Kidney glomerular epithelial cell (primary cell): ENCODE results near the gene CHPF.
A peak's percentile ranks its signal among the peaks of the same experiment; 100 is the strongest.

Source experiments
- DNase-seq: peaks from one replicate; lab custom pipeline; 2025; lab: John Stamatoyannopoulos, UW

CHPF gene

DNA sequence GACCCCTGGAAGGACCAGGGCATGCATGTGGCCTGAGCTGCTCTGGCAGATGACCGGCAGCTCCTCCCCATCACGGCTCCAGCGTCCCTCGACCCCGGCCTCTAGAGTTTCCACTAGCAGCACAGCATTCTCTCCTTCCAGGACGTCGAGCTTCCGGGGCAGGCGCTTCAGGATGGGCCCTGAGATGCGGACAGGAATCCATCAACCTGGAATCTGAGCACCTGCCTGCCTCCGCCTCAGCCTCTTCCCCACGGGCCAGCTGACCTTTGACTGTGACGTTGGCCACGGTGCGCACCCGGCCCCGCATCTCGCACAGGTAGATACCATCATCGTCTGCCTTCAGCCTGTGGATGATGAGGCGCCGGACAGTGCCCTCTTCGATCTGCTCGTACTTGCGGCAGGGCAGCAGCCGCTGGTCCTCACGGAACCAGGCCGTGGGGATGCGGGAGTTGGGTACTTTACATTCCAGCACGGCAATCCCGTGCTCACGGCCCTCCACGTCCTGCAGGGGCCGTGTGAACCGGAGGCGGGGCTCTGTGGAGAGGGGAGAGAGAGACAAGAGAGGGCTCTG lies 24.3 kb upstream of the CHPF start:
- no peak for DNase-seq

DNA sequence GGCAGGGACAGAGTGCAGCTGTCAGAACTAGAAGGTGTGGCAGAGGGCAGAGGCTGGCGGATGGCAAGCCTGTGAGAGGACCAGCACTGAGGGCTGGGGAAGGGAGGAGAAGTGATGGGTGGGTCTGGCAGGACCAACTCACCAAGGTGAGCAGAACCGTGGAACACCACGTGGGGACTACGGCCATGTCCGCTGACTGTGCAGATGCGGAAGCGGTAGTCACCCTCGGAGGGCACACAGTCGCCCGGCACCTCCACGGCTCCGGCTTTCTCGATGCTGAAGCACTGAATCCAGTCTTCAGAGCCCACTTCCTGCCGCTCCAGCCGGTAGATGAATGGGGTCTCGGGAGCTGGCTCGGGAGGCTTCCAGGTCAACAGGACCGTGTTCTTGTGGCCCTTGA lies 23.5 kb upstream of the CHPF start:
- no peak for DNase-seq

DNA sequence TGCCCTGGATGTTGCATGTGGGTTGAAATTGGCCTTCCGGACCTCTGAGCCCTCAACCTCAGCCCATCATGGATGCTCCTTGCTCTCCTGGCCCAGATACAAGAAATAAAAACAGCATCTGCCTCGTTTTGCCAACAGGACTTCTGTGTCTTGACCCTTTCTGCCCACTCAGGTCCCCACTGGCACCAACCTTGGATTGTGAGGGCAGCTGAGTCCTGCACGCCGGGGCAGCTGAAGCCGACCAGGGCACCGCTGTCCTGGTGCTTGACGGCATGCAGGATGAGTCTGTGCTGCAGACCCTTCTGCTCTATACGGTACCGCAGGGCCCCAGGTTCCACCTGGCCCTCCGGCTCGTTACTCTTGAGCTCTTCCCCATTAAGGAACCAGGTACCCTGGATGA lies 23.0 kb upstream of the CHPF start:
- DNase-seq = no peak

DNA sequence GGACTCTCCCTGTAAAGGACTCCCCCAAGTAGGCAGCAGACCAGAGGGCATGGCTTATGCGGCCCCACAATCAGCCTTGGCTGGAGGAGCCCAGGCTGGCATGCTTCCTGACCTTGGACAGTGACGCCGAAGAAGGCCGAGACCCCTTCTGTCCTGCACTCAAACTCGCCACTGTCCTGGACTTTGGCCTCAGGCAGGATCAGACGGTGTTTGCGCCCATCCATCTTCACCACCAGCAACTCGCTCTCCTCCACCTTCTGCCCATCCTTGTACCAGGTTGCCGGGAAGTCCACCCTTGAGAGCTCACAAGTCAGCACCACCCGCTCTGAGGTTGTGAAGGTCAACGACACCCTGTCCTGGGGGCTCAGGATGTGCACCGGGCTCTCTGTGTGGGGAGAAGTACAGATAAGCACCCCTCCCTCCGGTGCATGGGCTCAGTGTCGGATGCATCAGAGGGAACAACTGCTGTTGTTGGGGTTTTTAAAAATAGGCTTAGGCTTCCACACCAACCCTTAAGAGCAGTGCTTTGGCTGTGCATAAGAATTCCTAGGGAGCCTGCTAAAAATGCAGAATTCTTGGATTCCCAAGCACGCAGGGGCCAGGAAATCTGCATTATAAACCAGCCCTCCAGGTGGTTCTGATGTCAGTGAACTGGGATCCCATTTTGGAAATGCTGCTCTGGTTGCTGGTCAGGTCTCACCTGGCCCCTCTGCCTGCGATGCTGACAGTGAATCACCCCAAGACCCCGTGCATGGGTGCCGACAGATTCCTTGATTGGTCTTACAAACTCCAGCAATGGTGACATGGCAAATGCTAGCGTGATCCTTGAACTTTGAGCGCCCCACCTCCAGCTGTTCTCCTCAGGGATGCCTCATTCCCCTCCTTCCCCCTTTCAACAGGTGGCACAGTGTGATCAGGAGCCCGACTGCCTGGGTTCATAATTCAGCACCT lies 21.8 kb upstream of the CHPF start:
- DNase-seq = no peak

DNA sequence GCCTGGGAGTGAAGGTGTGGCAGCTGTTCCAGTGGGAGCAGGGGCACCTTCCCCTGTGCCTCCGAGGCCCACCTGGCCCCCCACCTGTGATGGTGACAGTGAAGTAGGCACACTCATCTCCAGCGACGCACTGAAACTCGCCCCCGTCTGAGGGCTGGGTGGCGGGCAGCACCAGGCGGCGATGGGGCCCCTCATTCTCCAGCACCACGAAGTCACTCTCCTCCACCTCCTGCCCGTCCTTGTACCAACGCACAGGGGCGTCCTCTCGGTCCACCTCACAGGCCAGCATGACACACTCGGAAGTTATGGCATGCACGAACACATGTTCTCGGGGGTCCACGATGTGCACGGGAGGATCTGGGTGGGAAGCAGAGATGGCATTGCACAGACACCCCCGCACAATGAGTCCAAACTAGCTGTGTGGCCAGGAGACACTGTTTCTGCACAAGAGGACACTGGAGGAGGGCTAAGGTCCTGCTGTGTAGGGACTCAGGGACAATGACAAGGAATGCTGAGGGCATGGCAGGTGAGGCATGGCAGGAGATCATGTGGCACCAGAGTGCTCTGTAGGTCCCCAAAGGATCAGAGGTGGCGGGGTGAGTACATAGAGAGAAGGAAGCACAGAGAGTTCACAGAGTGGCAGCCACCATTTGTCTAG lies 19.8 kb upstream of the CHPF start:
- no peak for DNase-seq

DNA sequence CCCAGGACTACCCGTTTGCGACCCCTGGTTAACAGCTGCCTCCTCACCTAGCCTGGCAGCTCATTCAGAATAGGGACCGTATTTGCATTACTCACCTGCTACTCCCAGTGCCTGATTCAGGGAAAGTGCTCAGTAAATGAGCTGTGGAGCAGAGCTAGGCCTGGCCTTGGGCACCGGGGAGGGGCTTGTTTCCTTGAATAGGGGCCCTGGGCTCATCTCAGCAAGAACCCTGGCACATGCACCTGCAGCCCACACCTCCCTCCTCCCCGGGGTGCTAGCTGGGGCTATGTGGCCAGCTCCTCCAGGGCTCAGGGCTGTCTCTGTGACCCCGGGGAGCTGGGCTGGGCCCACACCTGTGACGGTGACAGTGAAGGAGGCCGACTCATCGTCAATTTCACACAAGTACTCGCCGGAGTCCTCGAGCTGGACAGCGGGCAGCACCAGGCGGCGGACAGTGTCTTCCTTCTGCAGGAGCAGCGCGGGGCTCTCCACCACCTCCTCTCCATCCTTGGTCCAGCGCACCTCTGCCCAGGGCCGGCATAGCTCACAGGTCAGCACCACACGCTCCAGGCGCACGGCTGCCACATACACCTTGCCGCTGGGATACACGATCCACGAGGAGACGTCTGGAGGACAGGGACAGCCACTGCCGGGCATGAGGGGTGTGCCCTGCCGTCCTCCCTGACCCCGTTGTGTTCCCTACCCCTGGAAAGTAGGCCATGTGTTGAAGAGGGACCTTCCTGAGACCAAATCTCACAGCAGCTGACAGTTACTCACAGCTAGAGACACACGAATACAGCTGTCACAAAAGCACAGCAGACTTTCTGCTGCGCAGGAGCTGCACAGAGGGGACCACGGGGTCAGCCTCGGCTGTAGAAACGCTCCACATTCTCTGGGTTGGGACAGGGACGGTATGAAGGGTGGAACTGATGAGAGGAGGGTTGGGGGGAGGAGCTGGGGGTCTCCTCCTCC lies 18.7 kb upstream of the CHPF start:
- no peak for DNase-seq

DNA sequence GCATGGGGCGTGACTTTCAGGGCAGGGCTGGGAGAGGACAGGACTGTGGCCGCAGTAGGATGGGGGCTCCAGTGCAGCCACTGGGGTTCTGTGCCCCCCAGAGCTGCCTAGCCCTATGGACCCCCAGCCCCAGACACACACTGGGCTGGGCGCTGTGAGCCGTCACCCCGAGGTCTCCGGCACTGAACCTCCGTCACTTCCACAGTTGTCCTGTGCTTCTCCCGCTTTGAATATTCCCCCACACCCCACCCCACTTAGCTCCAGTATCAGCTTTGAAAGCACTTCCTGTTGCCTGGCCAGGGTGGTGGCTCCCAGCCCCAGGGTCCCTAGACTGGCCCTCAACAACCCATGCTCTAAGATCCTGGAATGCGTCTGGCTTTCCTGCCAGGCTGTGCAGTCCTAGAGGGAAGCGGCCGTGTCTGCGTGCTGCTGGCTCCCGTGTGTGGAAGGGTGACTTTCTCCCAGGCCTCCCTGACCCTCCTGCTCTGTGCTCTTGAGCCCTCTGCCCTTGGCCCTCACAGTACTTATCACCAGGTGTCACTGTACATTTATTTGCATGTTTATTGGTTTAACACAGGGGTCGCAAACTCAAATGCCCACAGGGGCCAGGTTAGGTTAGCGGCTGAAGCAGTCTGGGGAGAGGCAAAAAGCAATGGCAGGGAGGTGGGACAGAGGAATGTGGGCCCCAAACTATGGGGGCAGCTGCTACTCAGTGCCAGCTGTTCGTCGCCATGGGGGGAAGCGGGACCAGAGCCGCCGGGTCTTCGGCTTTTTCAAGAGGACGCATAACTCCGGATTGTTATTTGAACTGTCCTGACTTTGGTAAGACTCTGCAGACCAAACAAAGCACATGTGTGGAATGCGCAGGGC lies 17.8 kb upstream of the CHPF start:
- DNase-seq = no peak

DNA sequence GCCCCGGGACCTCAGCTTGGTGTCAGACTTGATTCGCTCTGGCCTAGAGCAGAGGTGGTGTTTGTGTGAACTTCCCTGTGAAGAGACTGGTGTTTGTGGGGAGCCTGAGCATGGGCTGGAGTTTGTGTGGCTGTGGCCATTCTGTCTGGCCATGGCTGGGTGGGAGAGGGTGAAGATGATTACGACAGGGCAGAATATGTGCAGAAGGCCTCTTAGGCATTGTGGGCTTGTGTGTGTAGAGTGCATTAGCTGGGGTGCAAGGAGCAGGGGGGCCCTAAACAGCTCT lies 17.2 kb upstream of the CHPF start:
- DNase-seq = no peak

DNA sequence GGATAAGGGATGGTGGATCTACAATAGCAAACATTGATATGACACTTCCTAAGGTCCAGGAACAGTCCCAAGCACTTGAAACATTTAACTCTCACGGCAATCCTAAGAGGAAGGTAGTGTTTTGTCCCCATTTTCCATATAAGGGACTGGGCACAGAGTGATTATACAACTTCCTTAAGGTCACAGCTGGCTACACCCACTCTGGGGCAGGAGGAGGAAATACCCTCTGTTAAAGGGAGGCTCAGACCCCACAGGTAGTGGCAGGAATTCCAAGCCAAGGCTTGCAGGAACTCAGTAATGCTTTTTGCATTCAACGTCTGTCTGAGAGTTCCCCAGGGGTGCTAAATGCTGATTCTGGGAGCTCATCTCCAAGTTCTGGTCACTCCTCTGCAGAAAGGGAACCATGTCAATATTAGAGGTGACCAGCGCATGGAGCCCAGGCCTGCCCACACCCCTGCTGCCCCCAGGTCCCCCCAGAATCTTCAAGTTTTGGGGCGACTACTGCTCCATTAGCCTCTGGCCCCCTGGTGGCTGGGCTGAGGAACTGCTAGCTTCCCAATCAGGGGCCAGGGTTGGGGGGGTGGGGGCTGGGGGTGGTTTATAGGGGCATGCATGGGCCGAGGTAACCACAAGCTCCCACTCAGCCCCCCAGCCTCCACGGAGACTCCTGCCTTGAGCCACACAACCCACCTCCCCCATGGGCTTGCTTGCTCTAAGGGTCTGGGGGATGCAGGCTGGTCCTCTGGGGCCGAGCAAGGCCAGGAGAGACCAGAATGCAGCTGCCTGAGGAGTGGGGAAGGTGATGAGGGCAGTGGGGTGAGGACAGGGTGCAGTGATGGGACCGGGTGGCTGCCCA lies 16.7 kb upstream of the CHPF start:
- DNase-seq = no peak

DNA sequence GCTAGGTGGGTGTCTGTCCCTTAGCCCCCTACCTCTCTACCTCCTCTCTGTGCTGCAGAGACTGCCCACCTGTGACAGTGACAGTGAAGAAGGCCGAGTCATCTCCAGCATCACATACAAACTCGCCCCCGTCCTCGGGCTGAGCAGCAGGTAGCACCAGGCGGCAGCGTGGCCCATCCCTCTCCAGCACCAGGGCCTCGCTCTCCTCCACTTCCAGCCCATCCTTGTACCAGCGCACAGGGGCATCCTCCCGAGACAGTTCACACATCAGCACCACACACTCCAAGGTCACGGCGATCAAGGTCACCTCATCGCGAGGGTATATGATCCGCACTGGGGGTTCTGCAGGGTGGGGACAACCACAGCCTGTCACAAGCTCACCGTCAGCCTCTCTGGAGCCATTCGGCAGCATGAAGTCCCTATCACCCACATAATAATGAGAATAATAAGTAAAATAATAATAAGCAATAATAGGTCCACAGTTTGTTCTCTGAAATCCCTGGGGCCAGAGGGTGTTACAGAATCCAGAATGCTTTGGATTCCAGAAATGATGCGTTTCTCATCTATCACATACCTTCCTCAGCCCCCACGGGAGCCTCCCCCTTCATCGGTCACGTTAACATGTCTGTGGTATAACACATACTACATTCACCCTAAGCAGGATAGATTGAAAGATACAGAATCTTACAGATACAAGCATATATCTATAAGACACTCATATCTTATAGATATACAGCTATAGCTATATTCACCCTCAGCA lies 15.7 kb upstream of the CHPF start:
- DNase-seq = peak; percentile 5

DNA sequence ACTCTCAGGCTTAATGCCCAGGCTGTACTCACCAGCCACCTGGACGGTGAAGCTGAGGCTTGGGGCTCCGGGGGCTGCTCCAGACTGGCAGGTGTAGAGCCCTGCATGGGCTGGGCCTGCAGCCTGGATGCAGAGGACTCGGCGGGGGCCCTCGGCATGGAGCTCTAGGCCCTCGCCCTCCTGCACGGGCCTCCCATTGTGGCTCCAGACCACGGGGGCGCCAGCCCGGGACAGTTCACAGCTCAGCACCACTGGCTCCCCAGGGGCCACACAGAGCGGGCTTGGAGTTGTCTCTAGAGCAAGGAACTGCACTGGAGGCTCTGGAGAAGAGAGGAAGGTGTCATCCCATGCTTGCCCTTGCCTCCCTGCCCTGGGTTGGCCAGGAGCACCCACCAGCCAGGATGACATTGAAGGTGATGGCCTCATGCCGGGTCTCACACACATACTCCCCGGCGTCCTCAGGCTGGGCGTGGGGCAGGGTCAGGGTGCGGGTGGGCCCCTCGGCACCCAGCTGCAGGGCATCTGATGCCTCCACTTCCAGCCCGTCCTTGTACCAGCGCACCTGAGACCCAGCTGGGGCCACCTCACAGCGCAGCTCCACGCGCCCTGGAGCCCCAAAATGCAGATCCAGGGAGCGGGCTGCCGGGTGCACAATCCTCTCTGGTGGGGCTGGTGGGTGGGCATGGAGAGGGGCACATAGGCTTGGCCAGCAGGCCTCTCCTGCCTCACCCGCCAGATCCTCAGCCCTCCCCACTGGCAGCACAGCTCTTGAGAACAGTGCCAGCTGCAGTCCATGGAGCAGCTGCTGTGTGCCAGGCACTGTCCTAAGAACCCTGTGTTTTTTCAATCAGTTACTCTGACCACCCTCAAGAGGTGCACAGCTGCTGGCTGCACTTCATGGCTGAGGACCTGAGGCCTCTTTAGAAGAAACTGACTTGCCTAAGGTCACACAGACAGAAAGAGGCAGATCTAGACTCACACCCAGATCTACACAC lies 14.5 kb upstream of the CHPF start:
- no peak for DNase-seq

DNA sequence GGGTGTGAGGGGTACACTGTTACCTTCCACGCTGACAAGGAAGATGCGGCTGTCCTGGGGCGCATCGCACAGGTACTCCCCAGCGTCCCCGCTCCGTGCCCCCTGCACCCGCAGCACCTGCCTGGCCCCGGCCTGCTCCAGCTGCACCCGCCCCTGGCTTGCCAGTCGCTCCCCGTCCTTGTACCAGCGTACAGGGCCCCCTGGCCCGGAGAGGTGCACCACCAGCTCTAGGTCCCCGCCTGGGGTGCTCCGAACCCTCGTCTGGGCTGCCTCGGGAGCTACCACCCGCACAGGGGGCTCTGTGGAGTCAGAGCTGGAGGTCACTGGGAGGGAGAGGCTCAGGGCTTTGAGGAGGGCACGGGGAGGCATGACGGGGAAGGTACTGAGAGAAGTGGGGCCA lies 13.7 kb upstream of the CHPF start:
- DNase-seq = no peak

DNA sequence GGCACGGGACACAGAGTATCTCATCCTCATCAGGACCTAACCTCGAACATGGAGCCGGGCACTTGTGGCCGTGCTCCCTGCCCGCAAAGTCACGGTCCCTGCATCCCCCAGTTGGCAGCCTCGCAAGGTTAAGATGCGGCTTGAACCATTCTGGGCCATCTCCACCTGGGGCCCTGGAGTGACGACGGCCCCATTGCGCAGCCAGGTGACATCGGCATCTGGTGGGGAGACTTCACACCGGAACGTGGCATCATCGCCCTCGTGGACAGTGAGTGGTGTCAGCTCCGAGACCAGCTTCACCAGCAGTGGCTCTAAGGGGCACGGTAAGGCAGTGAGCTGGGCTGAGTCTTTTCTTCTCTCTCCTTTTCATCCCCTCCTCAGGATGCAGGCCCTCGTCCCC lies 12.8 kb upstream of the CHPF start:
- DNase-seq = no peak

DNA sequence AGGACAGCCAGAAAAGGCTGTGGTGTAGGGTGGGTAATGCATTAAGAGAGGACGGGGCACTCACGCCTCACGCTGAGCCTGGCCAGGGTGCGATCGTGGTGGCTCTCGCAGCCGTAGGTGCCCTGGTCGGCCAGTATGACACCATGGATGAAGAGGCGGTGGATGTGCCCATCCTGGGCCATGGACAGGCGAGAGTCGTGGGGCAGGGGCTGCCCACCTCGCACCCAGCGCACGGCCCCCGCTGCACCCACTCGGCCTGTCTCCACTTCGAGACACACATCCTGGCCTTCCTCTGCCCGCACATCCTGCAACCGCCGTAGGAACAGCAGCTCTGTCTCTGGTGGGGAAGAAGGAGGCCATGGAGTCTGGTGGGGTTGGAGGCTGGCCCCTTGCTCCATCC lies 12.3 kb upstream of the CHPF start:
- DNase-seq = no peak

DNA sequence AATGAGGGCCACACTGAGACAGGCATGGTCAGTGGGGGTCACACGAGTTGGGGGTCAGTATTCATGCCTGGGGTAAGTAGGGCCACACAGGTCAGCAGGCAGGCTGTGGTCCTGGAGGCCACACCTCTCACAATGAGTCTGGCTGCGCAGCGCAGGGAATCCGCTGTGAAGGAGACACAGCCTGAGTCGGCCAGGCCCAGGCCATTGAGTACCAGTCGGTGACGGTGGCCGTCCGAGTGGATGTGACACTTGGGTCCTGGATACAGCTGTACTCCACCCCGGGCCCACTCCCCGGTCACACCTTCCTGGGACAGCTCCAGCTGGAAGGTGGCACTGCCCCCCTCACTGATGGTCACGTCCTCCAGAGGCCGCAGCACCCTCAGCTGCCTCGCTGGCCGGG lies 10.7 kb upstream of the CHPF start:
- DNase-seq = no peak

DNA sequence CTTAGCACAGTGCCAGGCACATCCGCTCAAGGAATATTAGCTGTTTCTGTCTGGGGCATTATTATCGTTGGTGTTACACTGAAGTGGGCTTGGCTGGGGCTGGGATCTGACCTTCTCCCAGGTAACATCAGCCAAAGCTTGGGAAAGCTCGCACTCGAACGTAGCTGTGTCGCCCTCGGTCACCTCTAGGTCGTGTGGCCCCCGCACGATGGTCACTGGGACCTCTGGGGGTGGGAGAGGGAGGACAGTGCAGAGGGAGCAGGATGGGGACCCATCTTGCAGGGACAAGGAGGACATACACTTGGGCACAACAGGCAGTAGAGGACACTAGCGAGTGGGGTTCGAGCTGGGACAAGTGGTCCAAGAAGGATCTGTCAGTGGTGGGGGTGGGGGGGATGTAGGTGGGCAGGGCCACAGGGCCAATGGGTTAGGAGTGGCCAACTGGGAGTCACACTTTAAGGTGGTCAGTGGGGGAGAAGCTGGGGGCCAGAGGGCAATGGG lies 9.9 kb upstream of the CHPF start:
- no peak for DNase-seq

DNA sequence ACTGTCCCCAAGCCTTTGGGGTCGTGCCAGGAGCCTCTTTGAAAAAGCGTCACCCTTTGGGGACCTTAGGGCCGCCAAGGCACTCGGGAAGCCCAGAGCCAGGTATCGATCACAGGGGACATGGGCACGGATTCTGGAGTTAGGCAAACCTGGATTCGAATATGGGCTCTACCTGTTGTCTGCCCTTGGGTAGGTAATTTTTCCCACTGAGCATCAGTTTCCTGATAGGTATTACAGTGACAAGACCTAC lies 9.5 kb upstream of the CHPF start:
- no peak for DNase-seq

DNA sequence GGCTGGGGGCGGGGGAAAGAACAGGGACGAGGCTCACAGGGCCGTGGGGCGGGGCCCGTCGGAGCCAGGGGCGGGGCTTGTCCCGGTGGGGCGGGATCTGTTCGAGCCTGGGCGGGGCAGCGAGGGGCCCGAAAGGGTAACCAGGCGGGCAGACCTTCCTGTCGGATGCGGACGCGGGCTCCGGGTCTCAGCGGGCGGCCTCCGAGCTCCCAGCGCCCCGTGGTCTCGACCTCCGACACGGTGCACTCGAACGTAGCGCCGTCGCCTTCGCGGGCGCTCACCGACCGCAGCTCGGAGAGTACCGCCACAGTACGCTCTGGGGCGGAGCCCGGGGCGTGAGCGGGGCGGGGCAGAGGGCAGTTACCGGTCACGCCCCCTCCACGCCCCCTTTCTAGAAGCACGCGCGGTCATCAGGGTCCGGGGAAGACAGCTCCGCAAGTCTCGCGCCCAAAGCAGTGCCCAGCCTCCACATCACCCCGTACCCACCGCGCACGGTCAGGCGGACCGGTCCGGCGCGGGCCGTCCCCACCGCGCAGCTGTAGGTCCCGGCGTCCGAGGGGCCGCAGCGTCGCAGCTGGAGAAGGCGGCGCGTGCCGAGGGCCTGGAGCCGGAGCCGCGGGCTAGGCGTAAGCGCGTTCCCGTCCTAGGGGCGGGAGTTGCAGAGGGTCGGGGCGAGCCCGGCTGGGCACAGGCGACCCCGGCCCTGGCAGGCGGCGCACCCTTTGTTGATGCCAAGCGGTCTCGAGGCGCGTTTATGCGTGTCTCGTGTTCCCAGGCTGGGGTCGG lies 9.0 kb upstream of the CHPF start:
- peak; percentile 44 for DNase-seq
